Transverse colon (tissue), 4 donors: ENCODE data around the gene FRAS1.

ENCODE experiments used
- CTCF ChIP-seq, 5 experiments: fragments of 200-600 bp in 3 of 5; fragments of 450-650 bp in 2 of 5; sonication (generic) in 3 of 5; IDR thresholded peaks; 1 replicate in 2 of 5; 2 replicates in 3 of 5; pipeline ENCODE4 v1.5.1; 2016 to 2017; ENCODE audit warnings: antibody characterized with exemption in 5 of 5, inconsistent platforms in 3 of 5, mild to moderate bottlenecking in 2 of 5, moderate library complexity in 1 of 5
- POLR2A ChIP-seq: fragments of 450-650 bp; IDR thresholded peaks from one replicate; pipeline ENCODE4 v1.6.1; 2016; ENCODE audit warnings: antibody characterized with exemption, mild to moderate bottlenecking, moderate library complexity
- POLR2AphosphoS5 ChIP-seq, 3 donors: sonication (generic); formaldehyde crosslinking; IDR thresholded peaks; one replicate each; pipeline ENCODE4 v1.6.1; 2016; ENCODE audit warnings: antibody characterized with exemption in 3 of 3

DNA sequence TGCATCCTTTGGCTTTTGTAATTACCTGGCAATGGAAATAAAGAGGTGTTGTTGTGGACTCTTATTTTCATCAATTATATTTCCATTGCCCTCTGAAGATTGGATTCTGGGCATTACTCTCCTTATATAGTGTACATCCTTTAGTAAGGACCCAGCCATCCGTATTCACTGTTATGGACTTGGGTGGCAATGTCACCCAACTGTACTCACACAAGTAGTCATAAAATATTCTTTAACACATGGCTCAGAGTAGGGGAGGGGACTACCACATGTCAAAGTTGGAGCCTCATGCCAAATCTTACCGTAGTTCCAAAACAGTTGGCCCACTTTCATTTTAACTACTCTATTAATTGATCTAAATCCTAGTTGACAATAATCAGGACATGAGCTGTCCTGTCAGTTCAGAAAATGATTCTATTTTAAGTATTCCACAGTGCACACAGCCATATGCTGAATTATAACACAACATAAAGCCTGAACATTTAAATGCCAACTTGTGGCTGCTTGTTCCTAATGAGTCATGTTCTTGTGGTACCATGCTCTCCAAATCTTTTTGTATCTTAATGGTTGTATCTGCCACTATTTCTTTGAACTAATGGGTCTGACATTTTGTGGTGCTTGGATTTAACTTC is 4.9 kb downstream of the FRAS1 start:
- TF ChIP-seq CTCF (IDR thresholded peaks at IDR 0.05): no peak
- TF ChIP-seq POLR2AphosphoS5 (IDR thresholded peaks at IDR 0.05): no peak
- TF ChIP-seq POLR2A: no peak
